ENCODE data around the gene PTPRN2.

DNA sequence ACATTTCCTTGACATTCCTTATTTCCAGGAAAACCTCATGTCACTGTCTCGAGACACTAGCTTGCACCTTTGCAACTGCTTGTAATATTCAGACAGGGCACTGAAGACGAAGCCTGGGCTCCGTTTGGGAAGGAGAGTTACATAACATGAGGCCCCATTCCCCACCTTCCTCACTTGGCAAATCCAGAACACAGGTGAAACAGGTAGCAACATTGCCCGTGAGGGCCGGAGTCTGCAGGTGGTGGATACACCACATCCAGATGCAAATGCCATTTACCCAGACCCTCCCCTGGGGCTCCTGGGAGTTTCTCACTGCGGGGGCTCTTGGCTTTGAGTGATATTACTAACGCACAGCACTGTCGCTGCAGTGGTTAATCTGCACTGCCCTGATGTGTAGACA lies 491.0 kb downstream of the PTPRN2 start:
- no peak for TF ChIP-seq CTCF (conservative IDR thresholded peaks at IDR 0.05)
- no peak for TF ChIP-seq EZH2 (IDR thresholded peaks at IDR 0.05; ENCODE audit: low read depth)

Measured in PC-9 (cell line).